HG02642 (cell line): ENCODE data around the gene MYLK3.
A peak's percentile ranks its signal among the peaks of the same experiment; 100 is the strongest.
"Not testable (repeated sequence)": the region's sequence is repeated elsewhere in the genome, so short reads cannot be mapped to it uniquely, and the experiment has no call there.

Source experiments
- ATAC-seq: cut with Tn5 transposase; IDR thresholded peaks from one replicate; pipeline ENCODE4 v1.9.1; 2021; ENCODE audit warnings: mild to moderate bottlenecking; ENCODE audit not compliant: unreplicated experiment, poor library complexity

Gene MYLK3

GRCh38 chr16:46747777-46748651 is at the start of gene MYLK3:
Gene MYLK3 (minus strand): TSS chr16:46748344. CDS start chr16:46748193, 151 bp downstream.
- ATAC-seq = no peak

GRCh38 chr16:46797501-46797900 is 49.4 kb upstream of the MYLK3 start:
- no peak for ATAC-seq

- no peak for ATAC-seq
These were observed 48.7 kb upstream of the MYLK3 start for GRCh38 chr16:46796764-46797269.

- ATAC-seq = no peak
These were observed 45.7 kb upstream of the MYLK3 start for GRCh38 chr16:46793841-46794240.

- ATAC-seq = no peak
These were observed 42.6 kb upstream of the MYLK3 start for GRCh38 chr16:46790599-46791270.

GRCh38 chr16:46789499-46790414 is 41.6 kb upstream of the MYLK3 start:
- peak; percentile 93 for ATAC-seq

- ATAC-seq = no peak
These were observed 40.8 kb upstream of the MYLK3 start for GRCh38 chr16:46788891-46789474.

GRCh38 chr16:46787909-46788308 is 39.8 kb upstream of the MYLK3 start:
- no peak for ATAC-seq

GRCh38 chr16:46785076-46785845 is 37.1 kb upstream of the MYLK3 start:
- ATAC-seq = no peak

- ATAC-seq = not testable (repeated sequence)
These were observed 36.4 kb upstream of the MYLK3 start for GRCh38 chr16:46784569-46784968.

GRCh38 chr16:46783800-46784199 is 35.7 kb upstream of the MYLK3 start:
- no peak for ATAC-seq

- ATAC-seq = no peak
These were observed 34.2 kb upstream of the MYLK3 start for GRCh38 chr16:46782320-46782719.

GRCh38 chr16:46777804-46778203 is 29.7 kb upstream of the MYLK3 start:
- ATAC-seq = no peak

GRCh38 chr16:46775214-46775613 is 27.1 kb upstream of the MYLK3 start:
- no peak for ATAC-seq

- peak; percentile 72 for ATAC-seq
These were observed 26.6 kb upstream of the MYLK3 start for GRCh38 chr16:46774743-46775177.

- no peak for ATAC-seq
These were observed 24.3 kb upstream of the MYLK3 start for GRCh38 chr16:46772463-46772862.

- no peak for ATAC-seq
These were observed 20.7 kb upstream of the MYLK3 start for GRCh38 chr16:46768809-46769208.

- ATAC-seq = no peak
These were observed 16.9 kb upstream of the MYLK3 start for GRCh38 chr16:46765050-46765449.

GRCh38 chr16:46763147-46763546 is 15.0 kb upstream of the MYLK3 start:
- no peak for ATAC-seq
